GM12878 (cell line): ENCODE results near the gene EP300.

Experiments used
- ESRRA ChIP-seq: IDR thresholded peaks from 2 replicates; pipeline ENCODE4 v1.6.1; 2012; ENCODE audit warnings: mild to moderate bottlenecking, low read length, improper control_type of control experiment
- HDAC6 ChIP-seq: fragments of 200-600 bp; sonication (generic); IDR thresholded peaks from one replicate; pipeline ENCODE4 v1.8.0; 2017; ENCODE audit warnings: antibody characterized with exemption; ENCODE audit not compliant: unreplicated experiment
- HDGF ChIP-seq: fragments of 450-650 bp; IDR thresholded peaks from 2 replicates; pipeline ENCODE4 v1.6.1; 2016; ENCODE audit warnings: antibody characterized with exemption
- MAX ChIP-seq: IDR thresholded peaks from 2 replicates; pipeline ENCODE4 v1.6.1; 2012; ENCODE audit warnings: low read depth, low read length, improper control_type of control experiment
- MXI1 ChIP-seq: fragments of 150-350 bp; IDR thresholded peaks from 2 replicates; pipeline ENCODE4 v1.6.1; 2011; ENCODE audit warnings: low read depth, mild to moderate bottlenecking, inconsistent platforms, low read length, improper control_type of control experiment
- POLR2A ChIP-seq: IDR thresholded peaks from 2 replicates; pipeline ENCODE4 v1.6.1; 2011; ENCODE audit warnings: low read depth, mild to moderate bottlenecking, low read length
- ZNF274 ChIP-seq: IDR thresholded peaks from one replicate; pipeline ENCODE4 v1.8.0; 2011; ENCODE audit not compliant: insufficient read length, insufficient read depth
- TF ChIP-seq, protein P1 (sequence below), 3 experiments: IDR thresholded peaks in 2 of 3; conservative IDR thresholded peaks in 1 of 3; 2 replicates each; pipeline ENCODE4 v1.5.1; 2011; ENCODE audit warnings: low read depth in 3 of 3, low read length in 3 of 3, mild to moderate bottlenecking in 3 of 3, control low read depth in 2 of 3, moderate library complexity in 2 of 3, inconsistent platforms in 1 of 3, mixed read lengths in 1 of 3; ENCODE audit not compliant: control insufficient read depth in 2 of 3, insufficient read depth in 1 of 3; ENCODE audit errors: extremely low read depth in 1 of 3

- TF ChIP-seq, protein P1, sequence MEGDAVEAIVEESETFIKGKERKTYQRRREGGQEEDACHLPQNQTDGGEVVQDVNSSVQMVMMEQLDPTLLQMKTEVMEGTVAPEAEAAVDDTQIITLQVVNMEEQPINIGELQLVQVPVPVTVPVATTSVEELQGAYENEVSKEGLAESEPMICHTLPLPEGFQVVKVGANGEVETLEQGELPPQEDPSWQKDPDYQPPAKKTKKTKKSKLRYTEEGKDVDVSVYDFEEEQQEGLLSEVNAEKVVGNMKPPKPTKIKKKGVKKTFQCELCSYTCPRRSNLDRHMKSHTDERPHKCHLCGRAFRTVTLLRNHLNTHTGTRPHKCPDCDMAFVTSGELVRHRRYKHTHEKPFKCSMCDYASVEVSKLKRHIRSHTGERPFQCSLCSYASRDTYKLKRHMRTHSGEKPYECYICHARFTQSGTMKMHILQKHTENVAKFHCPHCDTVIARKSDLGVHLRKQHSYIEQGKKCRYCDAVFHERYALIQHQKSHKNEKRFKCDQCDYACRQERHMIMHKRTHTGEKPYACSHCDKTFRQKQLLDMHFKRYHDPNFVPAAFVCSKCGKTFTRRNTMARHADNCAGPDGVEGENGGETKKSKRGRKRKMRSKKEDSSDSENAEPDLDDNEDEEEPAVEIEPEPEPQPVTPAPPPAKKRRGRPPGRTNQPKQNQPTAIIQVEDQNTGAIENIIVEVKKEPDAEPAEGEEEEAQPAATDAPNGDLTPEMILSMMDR (IDR thresholded peaks at IDR 0.05 in 2 of 3, conservative IDR thresholded peaks at IDR 0.05 in 1 of 3; ENCODE audit: control insufficient read depth in 2 of 3, extremely low read depth in 1 of 3, insufficient read depth in 1 of 3, low read depth in 3 of 3, low read length in 3 of 3) = no peak
- TF ChIP-seq POLR2A (no peak), MXI1 (no peak), MAX (no peak), ESRRA (no peak), ZNF274 (no peak), HDGF (no peak), HDAC6 (no peak)
Observed at GRCh38 chr22:41048791-41049717, 43.3 kb upstream of the EP300 start.
